H4 (cell line): ENCODE measurements around the gene OR2D3. TPM values are rescaled to one million over a fixed set of nuclear protein-coding genes. Genes with fewer than 3 reads are reported as not detected.
"Not testable (repeated sequence)": the region's sequence is repeated elsewhere in the genome, so short reads cannot be mapped to it uniquely, and the experiment has no call there.

Source experiments
- DNase-seq: peaks from one replicate; pipeline ENCODE4 v3.0.0-alpha.2; 2015; ENCODE audit warnings: low spot score
- total RNA-seq: library from RNA; depleted of rRNA; stranded (reverse); fragments of >200 nt; shearing (Covaris generic); gene quantifications from 2 replicates; pipeline ENCODE4 v1.2.3, GENCODE V29; 2014; rRNA removed

OR2D3 gene
- total RNA-seq, 1 experiment from 2014 or later = not detected

DNA sequence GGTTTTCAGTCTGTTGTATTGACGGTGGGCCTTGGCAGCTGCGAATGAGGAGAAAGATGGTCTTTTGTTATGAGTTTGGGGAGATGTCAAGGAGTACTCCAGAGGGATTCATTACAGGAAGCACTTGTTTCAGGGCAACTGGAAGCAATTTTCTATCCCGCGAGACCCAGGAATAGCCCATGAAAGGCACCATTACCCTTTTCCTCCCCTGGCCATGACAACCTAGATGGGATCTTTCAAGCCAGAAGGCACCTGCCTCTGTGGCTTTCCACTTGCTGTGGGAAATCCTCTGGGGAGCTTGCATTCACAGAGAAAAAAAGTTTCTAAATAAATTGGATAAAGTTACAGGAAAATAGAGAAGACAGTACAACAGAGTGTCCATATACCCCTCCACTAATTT, 8.1 kb downstream of the OR2D3 start:
- DNase-seq = no peak

DNA sequence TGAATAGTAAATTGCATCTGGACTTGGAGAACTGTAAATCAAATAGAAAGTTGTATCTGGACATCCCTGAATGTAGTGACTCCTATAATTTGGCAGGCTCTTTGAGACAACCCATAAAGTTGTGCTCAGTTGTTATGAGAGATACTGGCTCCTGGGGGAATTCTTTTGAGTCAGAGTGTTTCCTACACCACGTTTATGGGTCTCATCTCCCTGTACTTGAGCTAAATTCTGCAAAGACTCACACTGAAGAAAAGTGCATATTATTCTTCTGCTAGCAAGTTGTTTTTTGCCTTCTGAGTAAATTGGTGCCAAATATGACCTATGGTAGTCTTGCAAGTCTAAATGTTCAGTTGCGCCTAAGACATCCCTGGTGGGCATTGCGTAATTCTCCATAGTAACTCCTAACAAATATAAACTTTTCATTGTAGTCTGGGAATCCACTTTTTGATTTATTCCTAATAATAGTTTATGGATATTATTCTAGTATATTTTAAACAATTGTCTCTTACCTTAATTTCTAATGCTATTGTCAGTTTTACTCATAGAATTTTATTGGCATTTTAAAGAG, 10.4 kb downstream of the OR2D3 start:
- DNase-seq = no peak

DNA sequence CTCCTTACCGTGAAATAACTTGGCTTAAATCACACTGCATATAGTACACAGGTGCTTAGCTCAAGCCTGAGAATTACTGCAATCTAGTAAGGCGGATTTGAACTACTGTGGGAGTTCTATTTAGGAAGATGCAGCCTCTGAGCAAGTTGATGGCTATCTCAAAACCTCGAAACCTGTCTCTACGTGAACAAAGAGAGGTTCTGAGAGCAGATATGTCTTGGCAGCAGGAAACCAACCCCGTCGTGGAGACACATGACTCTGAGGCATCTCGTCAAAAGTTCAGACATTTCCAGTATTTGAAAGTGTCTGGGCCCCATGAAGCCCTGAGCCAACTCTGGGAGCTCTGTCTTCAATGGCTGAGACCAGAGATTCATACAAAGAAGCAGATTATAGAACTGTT, 11.3 kb downstream of the OR2D3 start:
- DNase-seq = no peak

DNA sequence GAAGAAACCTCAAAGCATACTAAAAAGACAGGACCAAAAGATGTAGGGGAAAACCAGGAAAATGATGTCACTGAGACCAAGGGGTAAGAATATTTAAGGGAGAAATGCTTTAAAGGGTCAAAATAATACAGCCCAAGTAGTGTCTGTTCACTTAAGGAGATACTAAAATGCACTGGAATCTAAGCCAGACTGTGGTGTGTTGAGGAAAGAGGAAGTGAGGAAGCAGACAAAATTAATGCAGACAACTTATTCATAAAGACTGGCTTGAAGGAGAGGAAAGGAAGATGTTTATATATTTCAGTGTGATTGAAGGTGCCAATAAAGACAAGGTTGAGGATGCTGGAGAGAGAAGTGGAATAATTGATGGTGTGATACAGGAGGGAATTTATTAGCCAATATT, 21.2 kb downstream of the OR2D3 start:
- no peak for DNase-seq

DNA sequence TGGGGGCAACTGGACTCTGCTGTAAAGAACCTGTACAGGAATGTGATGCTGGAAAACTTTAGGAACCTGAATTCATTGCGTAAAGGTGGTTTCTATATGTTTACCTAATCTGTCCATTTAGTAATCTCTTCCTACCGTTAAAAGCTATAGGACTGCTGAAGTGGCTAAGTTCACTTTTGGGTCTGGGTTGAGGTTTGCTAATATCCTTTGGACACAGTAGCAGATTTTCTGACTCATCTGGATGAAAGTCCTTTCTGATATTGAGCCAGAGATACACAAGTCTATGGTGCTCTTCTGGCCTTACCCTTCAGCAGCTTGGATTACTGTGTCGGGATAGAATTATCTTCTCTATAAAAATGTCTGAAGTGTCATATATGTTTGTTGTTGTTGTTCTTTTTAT, 22.3 kb downstream of the OR2D3 start:
- DNase-seq = no peak

DNA sequence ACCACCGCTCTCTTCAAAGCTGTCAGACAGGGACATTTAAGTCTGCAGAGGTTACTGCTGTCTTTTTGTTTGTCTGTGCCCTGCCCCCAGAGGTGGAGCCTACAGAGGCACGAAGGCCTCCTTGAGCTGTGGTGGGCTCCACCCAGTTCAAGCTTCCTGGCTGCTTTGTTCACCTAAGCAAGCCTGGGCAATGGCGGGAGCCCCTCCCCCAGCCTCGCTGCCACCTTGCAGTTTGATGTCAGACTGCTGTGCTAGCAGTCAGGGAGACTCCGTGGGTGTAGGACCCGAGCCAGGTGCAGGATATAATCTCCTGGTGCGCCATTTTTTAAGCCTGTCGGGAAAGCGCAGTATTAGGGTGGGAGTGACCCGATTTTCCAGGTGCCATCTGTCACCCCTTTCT, 33.4 kb downstream of the OR2D3 start:
- DNase-seq = not testable (repeated sequence)

DNA sequence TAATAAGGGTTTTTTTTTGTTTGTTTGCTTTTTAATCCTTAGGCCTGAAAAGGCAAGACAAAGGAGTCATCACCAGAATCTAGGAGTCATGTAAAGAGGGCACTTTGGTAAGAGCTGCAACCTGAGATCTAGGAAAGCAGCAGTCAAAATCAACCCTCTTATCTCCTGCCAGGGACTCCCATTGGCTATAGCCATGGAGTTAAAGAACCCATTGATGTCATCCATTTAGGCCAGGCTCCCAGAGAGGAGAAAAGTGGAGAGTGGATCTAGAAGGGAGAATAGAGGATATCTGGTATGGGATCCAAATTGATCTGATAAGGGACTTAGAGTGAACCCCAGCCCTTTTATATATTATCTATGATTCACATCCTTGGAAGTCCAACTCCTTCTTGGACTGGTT, 41.3 kb downstream of the OR2D3 start:
- DNase-seq = no peak

DNA sequence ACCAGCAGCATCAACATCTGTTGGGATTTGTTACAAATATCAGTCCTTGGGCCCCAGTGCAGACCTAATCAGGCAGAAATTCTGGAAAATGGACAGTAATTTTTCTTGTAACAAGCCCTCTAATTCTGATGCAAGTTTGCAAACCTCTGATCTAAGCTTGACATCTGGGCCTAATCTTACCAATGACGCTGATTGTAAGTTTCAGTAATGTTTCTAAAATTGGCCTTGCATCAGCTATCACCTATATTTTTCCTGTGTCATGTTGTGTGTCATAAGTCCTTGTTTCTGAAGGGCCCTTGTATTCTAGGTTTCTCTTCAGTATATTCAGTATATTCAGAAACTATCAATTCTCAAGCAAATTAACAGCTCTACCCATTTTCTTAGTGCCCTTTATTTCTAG, 41.9 kb downstream of the OR2D3 start:
- DNase-seq = no peak

DNA sequence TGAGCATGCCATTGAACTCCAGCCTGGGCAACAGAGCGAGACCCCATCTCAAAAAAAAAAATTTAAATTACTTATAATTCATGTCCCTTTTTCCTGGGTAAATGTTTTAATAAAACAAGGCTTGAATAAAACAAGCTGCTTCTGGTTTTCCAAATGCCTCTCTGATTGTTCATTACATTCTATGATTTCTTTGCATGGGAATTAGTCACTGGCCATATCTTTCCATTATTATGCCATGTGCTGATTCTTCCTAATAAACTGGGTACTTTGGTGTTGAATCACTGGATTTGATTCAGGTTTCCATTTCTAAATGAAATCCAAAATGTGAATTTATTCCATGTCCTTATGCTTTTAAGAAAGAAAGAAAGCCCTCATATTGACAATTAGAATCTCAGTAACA, 48.0 kb downstream of the OR2D3 start:
- DNase-seq = no peak

DNA sequence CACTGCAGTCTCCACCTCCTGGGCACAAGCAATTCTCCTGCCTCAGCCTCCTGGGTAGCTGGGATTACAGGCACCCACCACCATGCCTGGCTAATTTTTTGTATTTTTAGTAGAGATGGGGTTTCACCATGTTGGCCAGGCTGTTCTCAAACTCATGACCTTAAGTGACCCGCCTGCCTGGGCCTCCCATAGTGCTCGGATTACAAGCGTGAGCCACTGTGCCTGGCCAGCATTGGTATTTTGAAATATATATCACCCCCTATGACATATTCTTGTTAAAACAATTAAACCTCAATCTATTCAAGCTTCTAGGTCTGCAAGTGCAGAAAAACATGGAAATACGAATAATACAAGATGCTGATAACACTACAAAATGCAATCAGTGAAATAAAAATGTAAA, 49.1 kb downstream of the OR2D3 start:
- DNase-seq = not testable (repeated sequence)

Other genes starting within 250 kb of the OR2D3 start
- 98.8 and 99.5 TPM in 2 replicates for gene MRPL17, start 237.7 kb upstream of the OR2D3 start, total RNA-seq
- gene OR2AG2, start 149.0 kb upstream of the OR2D3 start, total RNA-seq = 0.06 and 0.84 TPM in 2 replicates
- not detected in 2 replicates for gene OR2AG1, start 138.0 kb upstream of the OR2D3 start, total RNA-seq
- gene OR6A2, start 121.3 kb upstream of the OR2D3 start, total RNA-seq = 0.43 TPM in 1 of 2 replicates, not detected in the other
- not detected in 2 replicates for gene OR10A5, start 75.3 kb upstream of the OR2D3 start, total RNA-seq
- gene OR10A2, start 57.9 kb upstream of the OR2D3 start, total RNA-seq = not detected in 2 replicates
- not detected in 2 replicates for gene OR10A4, start 44.4 kb upstream of the OR2D3 start, total RNA-seq
- not detected in 2 replicates for gene OR2D2, start 28.5 kb upstream of the OR2D3 start, total RNA-seq
- 10.7 TPM in 2 replicates for gene ZNF215, start 5.4 kb downstream of the OR2D3 start, total RNA-seq
- gene ZNF214, start 99.3 kb downstream of the OR2D3 start, total RNA-seq = 5.5 and 9.3 TPM in 2 replicates
- 0.08 and 0.19 TPM in 2 replicates for gene NLRP14, start 99.5 kb downstream of the OR2D3 start, total RNA-seq
- not detected in 2 replicates for gene RBMXL2, start 168.0 kb downstream of the OR2D3 start, total RNA-seq